H1 (cell line): ENCODE data around the gene PTPRG. TPM values are rescaled to one million over a fixed set of nuclear protein-coding genes. Genes with fewer than 3 reads are reported as not detected.

ENCODE experiments used
- CBX5 ChIP-seq: fragments of 300-800, 300-1000 bp; sonication (generic); IDR thresholded peaks from 2 replicates; pipeline ENCODE4 v1.7.1; 2016; ENCODE audit warnings: antibody characterized with exemption, low read length, low read depth
- JUND ChIP-seq: IDR thresholded peaks from 2 replicates; pipeline ENCODE4 v1.6.1; 2011; ENCODE audit warnings: mild to moderate bottlenecking, improper control_type of control experiment, low read length
- MAFK ChIP-seq: IDR thresholded peaks from 2 replicates; pipeline ENCODE4 v1.6.1; 2012; ENCODE audit warnings: low read depth, mild to moderate bottlenecking, improper control_type of control experiment, low read length
- RXRA ChIP-seq: IDR thresholded peaks from 2 replicates; pipeline ENCODE4 v1.6.1; 2011; ENCODE audit warnings: low read depth, mild to moderate bottlenecking, low read length, moderate library complexity; ENCODE audit not compliant: insufficient read depth
- SIX5 ChIP-seq: IDR thresholded peaks from 2 replicates; pipeline ENCODE4 v1.6.1; 2011; ENCODE audit warnings: mild to moderate bottlenecking, low read depth, low read length
- polyA plus RNA-seq, 7 experiments: library from polyadenylated mRNA; depleted of rRNA in 3 of 7; stranded (reverse) in 5 of 7; unstranded in 2 of 7; fragments of >200 nt in 5 of 7; fragments of 200-250 nt in 2 of 7; gene quantifications; 1 replicate in 5 of 7; 2 replicates in 1 of 7; 4 replicates in 1 of 7; pipeline versions ENCODE4 v1.2.1 to v1.2.3, GENCODE V29; 2011 to 2013; ENCODE audit warnings: missing spikeins in 2 of 7, mixed read lengths in 2 of 7
- total RNA-seq: library from RNA; stranded (reverse); fragmentation: NEBNext Ultra II Directional; extraction: Animal tissue kit (Norgen Biotek cat#: 25700); gene quantifications from 2 replicates; pipeline ENCODE4 v1.2.1, GENCODE V29; 2021

Gene PTPRG
- total and polyA plus RNA-seq, 2 of the 8 experiments (the other 6 are each of a cell fraction or from before 2014, with no cell fraction given) = 23.3 to 96.2 TPM

GRCh38 chr3:61832375-61833229 lies 271.2 kb downstream of the PTPRG start (continued):
- TF ChIP-seq RXRA = no peak
- no peak for TF ChIP-seq MAFK
- no peak for TF ChIP-seq SIX5
- TF ChIP-seq CBX5 = no peak
- TF ChIP-seq JUND = no peak
